ENCODE measurements around the gene MYH9. TPM values are rescaled to one million over a fixed set of nuclear protein-coding genes. Genes with fewer than 3 reads are reported as not detected.

MYH9 gene
- total RNA-seq, 1 donor from 2014 or later, result 1,511 TPM

DNA sequence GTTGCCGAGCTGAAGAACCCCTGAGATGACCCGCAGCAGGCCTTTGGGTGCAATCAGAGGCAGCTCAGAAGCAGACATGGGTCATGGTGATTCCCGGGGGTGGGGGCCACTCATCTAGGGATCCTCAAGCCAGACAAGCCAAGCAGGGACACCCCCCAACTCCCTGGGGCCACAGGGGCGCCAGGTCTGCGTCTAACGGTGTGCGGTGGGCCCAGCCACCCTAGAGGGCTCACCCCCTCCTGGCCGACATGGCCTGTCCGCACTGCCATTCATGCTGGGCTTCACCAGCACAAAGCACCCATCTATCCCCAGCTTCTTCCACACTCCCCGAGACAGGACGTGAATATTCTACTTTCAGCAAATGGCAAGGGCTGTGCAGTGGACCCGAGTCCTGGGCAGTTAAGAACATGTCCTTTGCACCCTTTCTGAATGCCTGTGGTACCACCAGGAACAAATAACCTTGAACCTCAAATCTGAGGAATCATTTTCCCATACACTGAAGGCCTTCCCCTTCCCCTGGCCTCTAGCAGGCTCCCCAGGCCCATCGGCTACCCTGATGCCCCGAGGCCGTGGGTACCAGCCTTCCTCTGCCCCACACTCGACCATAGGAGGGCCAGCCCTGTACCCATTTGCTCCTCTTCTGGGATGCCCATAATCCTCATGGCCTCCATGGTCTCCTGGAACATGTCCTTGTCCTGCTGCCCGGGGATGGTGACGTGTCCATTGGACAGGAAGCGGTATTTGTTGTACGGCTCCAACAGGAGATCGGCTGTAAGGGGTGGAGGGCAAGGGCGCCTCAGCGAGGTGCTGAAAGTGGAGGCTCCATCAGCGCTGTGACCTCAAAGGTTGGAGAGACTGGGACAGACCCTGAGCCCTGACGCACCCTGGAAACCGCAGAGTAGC, 67.9 kb downstream of the MYH9 start:
- DNase-seq (ENCODE audit: low read depth, low spot score), result no peak

DNA sequence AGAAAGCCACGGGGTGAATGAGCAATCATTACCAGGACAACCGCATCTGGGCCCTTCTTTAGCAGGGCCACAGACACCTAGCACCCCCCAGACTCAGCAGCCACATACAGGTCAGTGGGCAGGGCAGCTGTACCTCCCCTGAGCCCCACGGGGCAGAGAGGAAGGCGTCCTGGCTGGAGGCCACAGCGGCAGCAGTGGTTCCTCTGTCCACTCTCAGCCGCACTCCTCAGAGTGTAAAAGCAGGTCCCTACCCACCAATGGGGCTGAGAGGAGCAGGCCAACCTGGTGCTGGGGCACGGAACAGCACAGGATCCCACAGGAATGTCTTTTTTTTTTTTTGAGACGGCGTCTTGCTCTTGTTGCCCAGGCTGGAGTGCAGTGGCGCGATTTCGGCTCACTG, 69.3 kb downstream of the MYH9 start:
- DNase-seq (ENCODE audit: low read depth, low spot score), result no peak

DNA sequence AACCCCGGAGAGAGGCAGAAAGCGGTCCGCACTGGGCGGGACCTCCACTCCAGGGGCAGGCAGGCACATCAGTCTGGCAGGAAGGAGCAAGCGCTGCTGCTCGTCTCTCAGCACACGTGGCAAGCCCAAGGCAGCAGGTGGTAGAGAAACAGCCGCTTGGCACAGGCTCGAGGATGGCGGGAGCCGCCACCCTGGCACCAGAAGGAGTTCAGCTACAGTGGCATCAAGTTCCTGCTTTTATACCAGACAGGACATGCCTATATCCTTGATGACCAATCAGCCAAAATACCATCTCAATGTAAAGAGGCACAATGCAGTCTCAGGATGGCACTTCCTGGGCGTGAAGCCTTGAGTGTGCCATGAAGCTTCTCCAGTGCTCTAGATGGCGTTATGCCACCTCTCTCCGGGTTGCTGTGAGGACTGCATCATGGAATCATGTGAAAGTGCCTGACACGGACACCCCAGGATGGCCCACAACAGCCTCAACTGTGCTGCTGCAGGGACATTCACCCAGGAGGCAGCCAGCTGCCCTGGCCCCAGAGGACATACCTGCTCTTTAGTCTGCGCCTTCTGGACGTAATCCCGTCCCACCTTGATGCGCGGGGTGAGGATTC, 70.0 kb downstream of the MYH9 start:
- DNase-seq (ENCODE audit: low read depth, low spot score), result no peak

- no peak for DNase-seq (ENCODE audit: low read depth, low spot score)
Observed at GRCh38 chr22:36316419-36316818, 71.3 kb downstream of the MYH9 start.

GRCh38 chr22:36315325-36315724, 72.4 kb downstream of the MYH9 start:
- DNase-seq (ENCODE audit: low read depth, low spot score), result peak; percentile 75

DNA sequence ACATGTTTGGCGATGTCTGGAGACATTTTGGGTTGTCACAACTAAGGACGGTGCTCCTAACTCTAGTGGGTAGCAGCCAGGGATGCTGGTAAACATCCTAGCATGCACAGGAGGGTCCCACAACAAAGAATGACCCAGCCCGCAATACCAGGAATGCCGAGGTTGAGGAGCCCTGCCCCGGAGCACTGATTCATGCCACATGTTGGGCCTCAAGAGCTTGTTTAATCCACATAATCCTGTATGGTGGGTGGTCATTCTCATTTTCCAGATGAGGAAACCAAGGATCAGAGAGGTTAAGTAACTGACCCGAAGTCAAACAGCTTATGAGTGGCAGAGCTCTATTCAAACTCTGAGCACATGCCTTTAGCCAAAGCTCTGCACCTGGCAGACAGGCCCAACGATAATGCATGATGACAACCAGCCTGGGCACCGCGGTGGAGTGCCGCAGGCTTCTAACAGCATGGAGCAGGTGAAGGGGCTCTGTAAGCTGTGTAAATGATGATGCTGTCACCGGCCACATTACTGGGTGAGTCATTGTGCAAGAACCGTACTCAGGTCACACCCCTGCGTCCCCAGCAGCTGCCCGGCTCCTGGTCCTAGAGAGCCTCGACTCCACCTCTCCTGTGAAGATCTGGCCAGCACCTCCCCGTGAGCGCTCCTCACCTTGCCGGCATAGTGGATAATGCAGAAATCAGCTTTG, 76.2 kb downstream of the MYH9 start:
- DNase-seq (ENCODE audit: low read depth, low spot score), result no peak

DNA sequence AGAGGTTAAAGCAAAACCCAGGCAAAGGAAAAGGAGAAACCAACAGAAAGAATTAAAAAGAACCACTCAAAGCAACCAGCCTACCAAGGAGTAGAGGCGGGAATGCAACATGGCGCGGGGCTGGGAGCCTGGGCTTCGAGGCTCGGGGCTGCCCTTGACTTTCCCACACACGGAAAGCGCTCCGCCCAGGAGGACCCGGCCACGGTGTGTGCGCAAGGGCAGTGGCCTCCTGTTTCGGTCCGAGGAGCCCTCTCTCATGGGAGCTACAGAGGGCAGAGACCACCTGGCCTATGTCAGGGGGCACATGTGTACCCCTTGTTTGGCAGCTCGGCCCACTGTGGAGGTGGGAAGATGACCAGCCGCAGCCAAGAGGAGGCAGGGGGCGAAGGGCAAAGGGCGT, 78.9 kb downstream of the MYH9 start:
- DNase-seq (ENCODE audit: low read depth, low spot score), result no peak

DNA sequence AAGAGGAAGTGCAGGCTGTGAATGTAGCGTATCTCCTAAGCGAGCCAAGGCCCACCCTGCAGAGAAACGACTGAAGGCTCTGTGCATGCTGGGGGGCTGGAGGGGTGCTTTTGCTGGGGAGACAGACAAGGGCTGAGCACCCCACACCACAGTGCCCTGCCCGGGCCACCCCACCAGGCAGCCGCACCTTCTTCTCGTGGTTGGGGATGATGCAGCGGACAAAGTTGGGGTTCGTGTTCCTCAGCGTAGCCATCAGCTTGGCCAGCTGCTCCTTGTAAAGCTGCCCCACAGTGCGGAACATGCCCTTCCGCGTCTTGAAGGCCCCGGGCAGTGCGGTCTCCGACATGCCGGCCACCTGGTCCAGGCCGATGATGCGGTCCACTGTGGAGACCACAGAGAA, 81.5 kb downstream of the MYH9 start:
- no peak for DNase-seq (ENCODE audit: low read depth, low spot score)

DNA sequence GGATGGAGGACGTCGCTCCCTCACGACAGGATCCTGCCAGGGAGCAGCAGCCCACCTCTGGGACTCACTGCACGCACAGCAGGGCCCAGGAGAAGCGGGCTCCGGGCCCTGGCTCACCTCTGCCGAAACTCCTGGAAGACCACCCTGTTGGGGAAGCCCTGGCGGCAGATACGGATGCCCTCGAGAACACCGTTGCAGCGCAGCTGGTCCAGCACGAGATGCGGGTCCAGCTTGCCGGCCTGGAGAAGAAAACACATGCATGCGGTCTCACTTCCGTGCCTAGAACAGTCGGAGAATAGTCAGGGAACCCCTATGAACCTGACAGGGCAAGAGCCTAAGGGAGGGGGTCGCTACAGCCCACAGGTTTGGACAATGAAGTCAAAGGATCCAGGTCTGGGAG, 82.0 kb downstream of the MYH9 start:
- DNase-seq (ENCODE audit: low read depth, low spot score), result no peak

DNA sequence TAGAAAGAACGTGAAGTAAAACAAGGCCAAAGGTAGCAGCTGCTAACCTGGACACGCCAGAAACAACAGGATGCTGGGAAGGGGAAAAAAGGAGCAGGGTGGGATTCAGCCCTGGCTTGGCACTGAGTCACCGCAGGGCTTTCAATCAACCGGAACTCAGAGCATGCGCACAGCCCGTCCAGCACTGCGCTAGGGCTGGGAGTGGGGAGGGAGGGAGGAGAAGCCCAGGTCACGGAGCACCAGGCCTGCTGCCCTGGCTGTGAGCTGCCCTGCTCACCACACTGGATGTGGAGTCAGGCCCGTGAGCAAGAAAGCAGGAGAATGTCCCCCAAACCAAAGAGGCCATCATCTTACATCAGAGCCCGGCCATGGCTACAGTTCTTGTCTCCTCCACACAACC, 83.3 kb downstream of the MYH9 start:
- no peak for DNase-seq (ENCODE audit: low read depth, low spot score)

DNA sequence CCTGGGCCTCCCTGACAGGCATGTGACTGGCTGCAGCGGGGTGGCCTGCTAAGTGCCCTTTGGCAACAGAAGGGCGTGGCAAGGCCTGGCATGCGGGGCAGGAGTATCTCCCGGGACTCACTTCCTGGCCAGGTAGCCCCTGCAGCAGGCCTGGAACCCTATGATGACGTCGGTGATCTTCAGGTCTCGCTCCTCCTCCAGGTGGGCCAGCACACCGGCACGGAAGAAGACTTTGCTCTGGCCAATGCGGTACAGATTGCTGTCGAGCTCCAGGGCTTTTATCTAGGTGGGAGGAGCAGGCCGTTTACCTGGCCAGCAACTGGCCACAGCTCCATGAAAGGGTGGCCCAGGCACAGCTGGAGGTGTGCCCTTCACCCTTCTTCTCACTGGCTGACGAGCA, 83.9 kb downstream of the MYH9 start:
- no peak for DNase-seq (ENCODE audit: low read depth, low spot score)

DNA sequence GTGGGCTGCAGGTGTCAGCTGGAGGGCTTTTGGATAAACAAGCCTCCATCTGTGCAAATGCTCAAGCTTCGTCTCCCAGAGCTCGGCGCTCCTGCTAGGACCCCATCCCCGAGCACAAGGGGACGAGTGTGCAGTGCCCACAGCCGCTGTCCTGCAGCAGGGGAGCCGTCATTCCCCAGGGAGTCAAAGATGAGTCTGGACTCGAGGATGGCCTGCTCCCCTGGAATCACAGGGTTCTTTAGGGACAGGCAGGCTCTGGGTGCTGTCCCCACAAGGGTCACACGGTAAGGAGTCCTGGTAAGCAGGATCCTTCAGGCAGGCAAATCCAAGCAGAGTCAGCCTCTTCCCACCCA, 84.7 kb downstream of the MYH9 start:
- DNase-seq (ENCODE audit: low read depth, low spot score), result no peak

DNA sequence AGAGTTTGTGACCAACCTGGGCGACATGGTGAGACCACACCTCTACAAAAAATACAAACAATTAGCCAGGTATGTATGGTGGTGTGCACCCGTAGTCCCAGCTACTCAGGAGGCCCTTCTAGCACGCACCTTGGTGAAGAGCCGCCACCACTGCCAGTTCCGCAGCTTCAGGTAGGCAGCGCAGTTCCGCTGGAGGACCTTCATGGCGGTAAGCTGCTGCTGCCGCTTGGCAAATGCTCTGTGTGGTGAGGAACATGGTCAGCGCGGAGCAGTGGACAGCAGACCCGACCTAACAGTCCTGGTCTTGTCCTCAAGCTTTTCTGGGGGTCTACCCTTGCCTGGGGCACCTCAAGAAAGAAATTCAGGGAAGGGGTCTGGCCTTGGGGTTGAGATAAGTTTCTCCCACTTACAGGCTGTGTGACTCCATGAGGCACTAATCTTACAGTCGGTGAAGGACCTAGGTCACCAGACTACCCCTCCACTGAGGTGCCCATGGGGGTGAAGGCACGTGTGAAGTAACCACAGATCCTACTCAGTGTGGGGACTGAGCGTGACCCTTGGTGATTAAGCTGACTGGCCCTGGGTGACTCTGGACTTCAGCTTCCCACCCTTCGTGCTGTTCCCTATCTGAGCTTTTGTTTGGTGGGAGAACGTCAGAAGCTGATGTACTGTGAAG, 85.2 kb downstream of the MYH9 start:
- DNase-seq (ENCODE audit: low read depth, low spot score), result no peak

DNA sequence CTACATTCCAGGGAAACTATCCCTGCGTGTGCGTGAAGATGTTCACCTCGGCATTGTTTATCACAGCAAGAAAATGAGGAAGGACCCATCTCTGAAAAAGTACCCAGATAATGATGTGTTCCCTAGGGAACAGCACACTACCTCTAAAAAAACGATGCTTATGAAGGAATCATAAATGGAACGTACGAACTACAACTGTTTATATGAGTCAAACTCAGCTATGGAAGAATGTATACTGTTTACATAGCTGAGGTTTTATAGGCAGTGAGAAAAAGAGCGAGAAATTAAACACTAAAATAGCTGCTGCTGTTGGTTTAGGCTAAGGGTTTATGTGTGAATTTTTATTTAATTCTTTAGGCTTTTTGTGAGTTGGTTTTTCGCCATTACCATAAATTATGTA, 85.9 kb downstream of the MYH9 start:
- no peak for DNase-seq (ENCODE audit: low read depth, low spot score)

GRCh38 chr22:36301384-36301828, 86.4 kb downstream of the MYH9 start:
- no peak for DNase-seq (ENCODE audit: low read depth, low spot score)

DNA sequence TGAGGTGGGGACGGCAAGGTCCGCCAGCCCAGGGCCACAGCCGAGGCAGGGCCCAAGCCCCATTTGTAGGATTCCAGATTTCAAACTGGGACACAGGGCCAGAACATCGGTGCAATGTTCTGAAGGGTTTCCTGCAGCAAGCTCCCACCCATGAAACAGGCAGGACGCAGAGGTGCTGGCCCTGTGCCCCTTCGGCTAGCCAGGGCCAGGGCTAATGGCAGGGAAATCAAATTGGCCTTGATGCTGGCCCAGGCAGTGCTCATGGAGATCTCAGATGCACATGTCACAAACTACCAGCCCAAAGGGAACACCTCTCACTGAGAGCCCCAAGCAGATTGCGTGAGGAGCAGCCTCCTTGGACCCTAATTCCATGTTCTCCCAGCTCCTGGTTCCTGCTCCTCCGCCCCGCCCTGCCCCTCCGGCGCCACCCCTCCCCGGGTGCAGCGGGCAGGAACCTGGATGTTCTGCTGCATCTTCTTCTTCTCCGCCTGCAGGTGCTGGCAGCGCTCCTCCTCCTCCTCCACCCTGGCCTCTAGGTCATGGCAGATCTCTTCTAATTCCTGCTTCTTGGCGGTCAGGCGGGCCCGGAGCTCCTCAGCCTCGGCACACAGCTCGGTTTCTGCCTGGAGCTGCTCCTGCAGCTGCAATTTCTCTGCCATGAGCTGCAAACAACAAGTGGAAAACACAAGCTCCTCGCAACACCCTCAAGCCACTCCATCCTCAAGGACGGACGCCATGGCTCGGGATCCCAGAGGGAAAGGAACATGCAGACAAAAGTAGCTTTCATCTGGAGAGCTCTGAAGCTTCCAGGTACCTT, 87.2 kb downstream of the MYH9 start:
- DNase-seq (ENCODE audit: low read depth, low spot score), result no peak

DNA sequence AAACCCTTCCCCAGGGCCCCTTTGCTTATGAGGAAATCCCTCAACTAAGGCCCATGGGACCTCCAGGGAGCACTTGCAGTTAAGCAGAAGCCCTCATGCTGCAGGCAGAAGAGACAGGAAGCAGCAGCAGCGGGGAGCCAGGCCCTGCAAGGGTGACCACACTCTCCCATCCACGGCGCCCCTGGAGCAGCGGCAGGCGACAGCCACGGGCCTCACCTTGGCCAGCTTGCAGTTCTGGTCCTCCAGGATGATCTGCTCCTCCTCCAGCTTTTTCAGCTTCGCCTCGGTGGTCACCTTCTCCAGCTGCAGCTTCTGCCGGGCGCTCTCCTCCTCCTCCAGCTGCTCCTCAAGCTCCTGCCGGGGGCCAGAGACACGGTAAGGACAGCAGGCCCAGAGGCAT, 87.9 kb downstream of the MYH9 start:
- no peak for DNase-seq (ENCODE audit: low read depth, low spot score)

DNA sequence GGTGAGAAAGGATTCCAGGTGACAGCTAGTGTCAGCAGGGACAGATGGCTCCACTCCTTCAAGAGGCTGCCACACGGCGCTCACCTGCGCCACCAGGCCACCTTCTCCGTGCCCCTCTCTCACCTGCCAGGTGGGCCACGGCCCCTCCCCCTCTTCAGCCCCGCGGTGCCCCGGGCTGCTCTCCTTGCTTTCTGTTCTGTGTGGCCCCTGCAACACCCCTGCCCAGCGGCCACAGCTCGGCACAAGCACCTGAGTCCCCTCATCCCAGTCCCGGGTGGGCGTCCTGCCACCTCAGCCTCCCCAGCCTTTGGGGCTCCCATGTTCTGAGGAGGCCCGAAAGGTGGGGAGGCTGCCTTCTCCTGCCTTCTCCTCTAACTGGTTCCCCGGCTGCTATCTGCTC, 88.5 kb downstream of the MYH9 start:
- DNase-seq (ENCODE audit: low read depth, low spot score), result no peak

- DNase-seq (ENCODE audit: low read depth, low spot score), result no peak
Observed at GRCh38 chr22:36298601-36299000, 89.2 kb downstream of the MYH9 start.

GRCh38 chr22:36298118-36298517, 89.6 kb downstream of the MYH9 start:
- DNase-seq (ENCODE audit: low read depth, low spot score), result no peak

DNA sequence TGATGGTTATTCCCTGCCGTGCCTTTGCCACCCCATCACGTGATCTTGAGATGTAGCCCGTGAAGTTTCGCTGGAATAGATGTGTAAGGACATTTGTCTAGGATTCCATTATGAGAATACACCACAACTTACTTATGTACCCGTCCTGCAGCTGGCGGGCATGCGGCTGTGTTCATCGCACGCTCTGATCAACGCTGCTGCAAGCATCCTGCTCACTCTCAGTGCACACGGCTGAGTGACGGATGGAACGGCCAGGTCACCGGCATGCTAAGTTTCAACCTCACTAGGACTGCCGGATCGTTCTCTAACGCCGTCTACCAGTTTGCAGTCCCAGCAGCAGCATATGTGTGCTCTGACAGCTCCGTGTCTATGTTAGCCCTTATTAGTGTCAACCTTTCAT, 90.2 kb downstream of the MYH9 start:
- DNase-seq (ENCODE audit: low read depth, low spot score), result no peak
